Activated naive CD8-positive, alpha-beta T cell treated with anti-CD3 and anti-CD28 coated beads, Interleukin-2, amount 50 U/mL, for 24 hours (primary cell): Measurements from ENCODE around the gene RCOR3.
"Not testable (repeated sequence)": the region's sequence is repeated elsewhere in the genome, so short reads cannot be mapped to it uniquely, and the experiment has no call there.

Experiments used
- ATAC-seq: fragments of 150-1000 bp; cut with Tn5 transposase; one replicate; pipeline ENCODE4 v1.10.0; 2021
- DNase-seq: peaks from one replicate; pipeline ENCODE4 v3.0.0; 2021
- H3K27ac Mint-ChIP-seq: one replicate; pipeline ENCODE4 v1.8.0; 2021; ENCODE audit warnings: mild to moderate bottlenecking, mixed read lengths
- H3K27me3 Mint-ChIP-seq: one replicate; pipeline ENCODE4 v1.8.0; 2021; ENCODE audit warnings: mixed read lengths
- H3K36me3 Mint-ChIP-seq: one replicate; pipeline ENCODE4 v1.8.0; 2021; ENCODE audit warnings: low read depth, mixed read lengths
- H3K4me1 Mint-ChIP-seq: one replicate; pipeline ENCODE4 v1.8.0; 2021; ENCODE audit warnings: mixed read lengths
- H3K4me3 Mint-ChIP-seq: one replicate; pipeline ENCODE4 v1.8.0; 2021; ENCODE audit warnings: mild to moderate bottlenecking, moderate library complexity, mixed read lengths
- H3K9me3 Mint-ChIP-seq: one replicate; pipeline ENCODE4 v1.8.0; 2021; ENCODE audit warnings: mixed read lengths

The RCOR3 gene

GRCh38 chr1:211243639-211244038 is 15.5 kb upstream of the RCOR3 start:
- ATAC-seq: not testable (repeated sequence)

GRCh38 chr1:211246583-211246982 is 12.6 kb upstream of the RCOR3 start:
- H3K4me1 Mint-ChIP-seq, ATAC-seq: not testable (repeated sequence)

More at GRCh38 chr1:211243639-211244038, 15.5 kb upstream of the RCOR3 start:
- H3K27ac Mint-ChIP-seq, H3K36me3 Mint-ChIP-seq, H3K4me1 Mint-ChIP-seq, DNase-seq, H3K27me3 Mint-ChIP-seq, H3K4me3 Mint-ChIP-seq, H3K9me3 Mint-ChIP-seq: not testable (repeated sequence)

GRCh38 chr1:211247921-211248320 is 11.2 kb upstream of the RCOR3 start:
- peaks cover 3% of the 10 kb centered on the region for H3K4me1 Mint-ChIP-seq
- ATAC-seq (no peak), DNase-seq (no peak)
- H3K9me3 Mint-ChIP-seq: no peaks in the 10 kb centered on the region
- no peak overlapping the region for H3K4me3 Mint-ChIP-seq
- no peaks in the 10 kb centered on the region for H3K36me3 Mint-ChIP-seq
- no peaks in the 10 kb centered on the region for H3K27me3 Mint-ChIP-seq
- H3K27ac Mint-ChIP-seq: no peak overlapping the region

More at GRCh38 chr1:211246583-211246982, 12.6 kb upstream of the RCOR3 start:
- not testable (repeated sequence) for H3K36me3 Mint-ChIP-seq, H3K27me3 Mint-ChIP-seq, H3K4me3 Mint-ChIP-seq, H3K9me3 Mint-ChIP-seq, DNase-seq, H3K27ac Mint-ChIP-seq

- not testable (repeated sequence) for H3K36me3 Mint-ChIP-seq, DNase-seq, H3K27me3 Mint-ChIP-seq, H3K9me3 Mint-ChIP-seq, H3K4me1 Mint-ChIP-seq, H3K27ac Mint-ChIP-seq, ATAC-seq, H3K4me3 Mint-ChIP-seq
Measured at GRCh38 chr1:211249611-211250010, 9.6 kb upstream of the RCOR3 start.

- ATAC-seq (no peak), DNase-seq (no peak)
- Mint-ChIP-seq H3K4me1 (peaks cover 23% of the 10 kb centered on the region), H3K27ac (peak overlapping the region; percentile 95), H3K36me3 (peaks cover 9% of the 10 kb centered on the region), H3K4me3 (peak overlapping the region; percentile 91), H3K9me3 (no peaks in the 10 kb centered on the region), H3K27me3 (no peaks in the 10 kb centered on the region)
Measured at GRCh38 chr1:211257826-211258225, 1.3 kb upstream of the RCOR3 start.

- Mint-ChIP-seq H3K36me3 (peaks cover 9% of the 10 kb centered on the region), H3K4me1 (peaks cover 23% of the 10 kb centered on the region), H3K27me3 (no peaks in the 10 kb centered on the region), H3K9me3 (no peaks in the 10 kb centered on the region), H3K27ac (peak overlapping the region; percentile 95), H3K4me3 (peak overlapping the region; percentile 91)
- DNase-seq: peak; percentile 69
- ATAC-seq: no peak
Measured at GRCh38 chr1:211258310-211258755, 833 bp upstream of the RCOR3 start.

- H3K27ac Mint-ChIP-seq: peak overlapping the region; percentile 77
- H3K36me3 Mint-ChIP-seq: peaks cover 15% of the 10 kb centered on the region
- peak; percentile 16 for ATAC-seq
- peaks cover 25% of the 10 kb centered on the region for H3K4me1 Mint-ChIP-seq
- no peaks in the 10 kb centered on the region for H3K27me3 Mint-ChIP-seq
- peak; percentile 61 for DNase-seq
- no peaks in the 10 kb centered on the region for H3K9me3 Mint-ChIP-seq
- peak overlapping the region; percentile 91 for H3K4me3 Mint-ChIP-seq
Measured at GRCh38 chr1:211259638-211260126, 516 bp downstream of the RCOR3 start.

- Mint-ChIP-seq H3K4me3 (peak overlapping the region; percentile 91), H3K27ac (peak overlapping the region; percentile 86), H3K4me1 (peaks cover 25% of the 10 kb centered on the region), H3K36me3 (peaks cover 17% of the 10 kb centered on the region), H3K9me3 (no peaks in the 10 kb centered on the region), H3K27me3 (no peaks in the 10 kb centered on the region)
- DNase-seq (peak; percentile 76), ATAC-seq (peak; percentile 41)
Measured at GRCh38 chr1:211260141-211261107, 1.3 kb downstream of the RCOR3 start.

GRCh38 chr1:211261229-211261628 is 2.1 kb downstream of the RCOR3 start:
- no peak for ATAC-seq
- H3K9me3 Mint-ChIP-seq: no peaks in the 10 kb centered on the region

GRCh38 chr1:211263022-211263421 is 3.9 kb downstream of the RCOR3 start:
- H3K9me3 Mint-ChIP-seq, H3K27me3 Mint-ChIP-seq, H3K4me3 Mint-ChIP-seq, H3K27ac Mint-ChIP-seq, ATAC-seq, DNase-seq: not testable (repeated sequence)
- peaks cover 19% of the 10 kb centered on the region for H3K4me1 Mint-ChIP-seq
- H3K36me3 Mint-ChIP-seq: peaks cover 27% of the 10 kb centered on the region

More at GRCh38 chr1:211261229-211261628, 2.1 kb downstream of the RCOR3 start:
- Mint-ChIP-seq H3K36me3 (peaks cover 20% of the 10 kb centered on the region), H3K4me3 (peak overlapping the region; percentile 91), H3K4me1 (peaks cover 27% of the 10 kb centered on the region), H3K27ac (peak overlapping the region; percentile 86), H3K27me3 (no peaks in the 10 kb centered on the region)
- no peak for DNase-seq

- no peaks in the 10 kb centered on the region for H3K9me3 Mint-ChIP-seq
- H3K4me1 Mint-ChIP-seq: peaks cover 6% of the 10 kb centered on the region
- no peak overlapping the region for H3K4me3 Mint-ChIP-seq
- peaks cover 38% of the 10 kb centered on the region for H3K36me3 Mint-ChIP-seq
- H3K27me3 Mint-ChIP-seq: no peaks in the 10 kb centered on the region
- H3K27ac Mint-ChIP-seq: no peak overlapping the region
- ATAC-seq (no peak), DNase-seq (no peak)
Measured at GRCh38 chr1:211267204-211267857, 8.2 kb downstream of the RCOR3 start.

GRCh38 chr1:211279340-211279739 is 20.2 kb downstream of the RCOR3 start:
- Mint-ChIP-seq H3K4me3 (no peak overlapping the region), H3K4me1 (peaks cover 5% of the 10 kb centered on the region), H3K27ac (peak overlapping the region; percentile 31), H3K27me3 (no peaks in the 10 kb centered on the region), H3K9me3 (no peaks in the 10 kb centered on the region), H3K36me3 (peaks cover 12% of the 10 kb centered on the region)
- no peak for DNase-seq
- peak; percentile 51 for ATAC-seq

GRCh38 chr1:211280910-211281309 is 21.7 kb downstream of the RCOR3 start:
- H3K27ac Mint-ChIP-seq: no peak overlapping the region
- peak; percentile 91 for ATAC-seq
- no peaks in the 10 kb centered on the region for H3K27me3 Mint-ChIP-seq
- DNase-seq: no peak
- no peaks in the 10 kb centered on the region for H3K9me3 Mint-ChIP-seq
- H3K4me3 Mint-ChIP-seq: no peak overlapping the region
- H3K4me1 Mint-ChIP-seq: peaks cover 5% of the 10 kb centered on the region
- H3K36me3 Mint-ChIP-seq: peaks cover 12% of the 10 kb centered on the region

- DNase-seq (no peak), ATAC-seq (peak; percentile 66)
- Mint-ChIP-seq H3K4me3 (no peak overlapping the region), H3K4me1 (peaks cover 5% of the 10 kb centered on the region), H3K27me3 (no peaks in the 10 kb centered on the region), H3K36me3 (peaks cover 11% of the 10 kb centered on the region), H3K9me3 (no peaks in the 10 kb centered on the region), H3K27ac (no peak overlapping the region)
Measured at GRCh38 chr1:211281320-211282022, 22.3 kb downstream of the RCOR3 start.
